Left hindlimb (tissue), 1 donor: ENCODE results near the gene HTR6.

Experiments used
- DNase-seq: peaks from one replicate; pipeline ENCODE4 v3.0.0-alpha.2; 2018

HTR6 gene

DNA sequence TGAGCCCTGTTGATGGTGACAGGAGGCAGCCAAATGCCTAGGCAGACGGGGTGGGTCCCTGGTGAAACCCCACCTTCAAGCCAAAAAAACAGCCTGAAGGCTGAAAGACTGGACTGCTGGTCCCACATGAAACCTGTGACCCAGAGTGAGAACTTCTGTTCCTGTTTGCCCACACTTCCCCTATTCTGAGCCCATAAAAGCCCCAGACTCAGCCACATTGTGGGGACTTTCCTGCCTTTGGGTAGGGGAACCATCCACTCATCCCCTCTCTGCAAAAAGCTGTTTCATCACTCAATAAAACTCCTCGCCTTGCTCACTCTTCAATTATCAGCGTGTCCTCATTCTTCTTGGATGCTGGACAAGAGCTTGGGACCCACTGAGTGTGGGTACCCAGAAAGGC lies 25.2 kb downstream of the HTR6 start:
- no peak for DNase-seq

DNA sequence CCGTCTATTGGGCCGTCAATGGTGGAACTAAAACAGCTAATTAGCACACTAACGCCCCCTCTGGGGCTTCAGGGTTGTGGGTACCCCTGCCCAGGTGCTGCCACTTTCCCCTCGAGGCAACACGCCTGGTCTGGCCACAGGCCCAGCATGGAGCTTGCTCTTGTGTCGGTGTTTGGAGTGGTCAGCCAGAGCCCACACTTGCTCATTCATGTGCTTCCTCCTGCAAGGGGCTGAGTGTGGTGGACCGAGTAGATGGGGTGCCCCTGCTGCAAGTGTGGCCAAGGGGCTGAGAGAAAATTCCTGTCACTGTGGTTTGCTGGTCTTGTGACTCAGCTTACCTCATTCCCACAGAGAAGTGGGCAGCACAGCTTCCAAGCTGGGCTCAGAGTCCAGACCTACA lies 25.7 kb downstream of the HTR6 start:
- no peak for DNase-seq

- no peak for DNase-seq
Observed at GRCh38 chr1:19694298-19694697, 29.6 kb downstream of the HTR6 start.

DNA sequence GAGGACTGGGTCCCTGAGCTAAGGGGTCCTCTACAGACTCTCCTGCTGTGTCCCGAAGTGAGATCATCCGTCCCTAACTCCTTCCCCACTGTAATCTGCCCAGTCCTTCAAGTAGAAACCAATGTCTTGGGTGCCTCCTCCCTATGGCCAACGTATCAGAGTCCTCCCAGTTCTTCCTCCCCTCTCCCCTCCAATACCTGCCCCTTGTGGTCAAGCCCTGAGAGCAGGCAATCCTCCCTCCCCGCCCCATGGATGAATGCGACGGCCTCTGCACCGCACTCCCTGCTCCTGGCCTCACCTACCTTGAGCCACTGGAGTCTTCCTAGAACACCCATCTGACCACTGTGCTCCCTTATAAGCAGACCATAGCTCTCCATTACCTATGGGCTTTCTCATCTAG lies 31.1 kb downstream of the HTR6 start:
- no peak for DNase-seq

DNA sequence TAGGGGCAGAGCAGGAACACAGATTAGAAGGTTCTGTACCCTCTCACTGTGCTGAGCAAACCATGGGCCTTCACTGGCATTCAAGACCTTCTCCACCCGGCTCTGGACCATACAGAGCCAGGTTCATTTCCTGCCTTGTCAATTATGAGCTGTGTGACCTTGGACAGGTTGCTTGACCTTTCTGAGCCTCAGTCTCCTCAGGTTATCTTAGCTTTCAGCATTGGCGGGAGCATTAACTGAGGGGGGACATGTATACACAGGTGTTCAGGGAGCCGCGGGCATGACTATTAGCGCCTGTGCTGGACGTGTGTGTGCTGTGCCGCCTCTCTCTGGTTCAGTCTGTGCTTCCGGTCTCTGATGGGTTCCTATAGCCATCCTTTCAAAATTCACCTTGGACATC lies 32.1 kb downstream of the HTR6 start:
- no peak for DNase-seq

- DNase-seq, result no peak
Observed at GRCh38 chr1:19698181-19698580, 33.5 kb downstream of the HTR6 start.

GRCh38 chr1:19700079-19700777 lies 35.6 kb downstream of the HTR6 start:
- no peak for DNase-seq

- DNase-seq, result no peak
Observed at GRCh38 chr1:19703280-19703679, 38.6 kb downstream of the HTR6 start.

DNA sequence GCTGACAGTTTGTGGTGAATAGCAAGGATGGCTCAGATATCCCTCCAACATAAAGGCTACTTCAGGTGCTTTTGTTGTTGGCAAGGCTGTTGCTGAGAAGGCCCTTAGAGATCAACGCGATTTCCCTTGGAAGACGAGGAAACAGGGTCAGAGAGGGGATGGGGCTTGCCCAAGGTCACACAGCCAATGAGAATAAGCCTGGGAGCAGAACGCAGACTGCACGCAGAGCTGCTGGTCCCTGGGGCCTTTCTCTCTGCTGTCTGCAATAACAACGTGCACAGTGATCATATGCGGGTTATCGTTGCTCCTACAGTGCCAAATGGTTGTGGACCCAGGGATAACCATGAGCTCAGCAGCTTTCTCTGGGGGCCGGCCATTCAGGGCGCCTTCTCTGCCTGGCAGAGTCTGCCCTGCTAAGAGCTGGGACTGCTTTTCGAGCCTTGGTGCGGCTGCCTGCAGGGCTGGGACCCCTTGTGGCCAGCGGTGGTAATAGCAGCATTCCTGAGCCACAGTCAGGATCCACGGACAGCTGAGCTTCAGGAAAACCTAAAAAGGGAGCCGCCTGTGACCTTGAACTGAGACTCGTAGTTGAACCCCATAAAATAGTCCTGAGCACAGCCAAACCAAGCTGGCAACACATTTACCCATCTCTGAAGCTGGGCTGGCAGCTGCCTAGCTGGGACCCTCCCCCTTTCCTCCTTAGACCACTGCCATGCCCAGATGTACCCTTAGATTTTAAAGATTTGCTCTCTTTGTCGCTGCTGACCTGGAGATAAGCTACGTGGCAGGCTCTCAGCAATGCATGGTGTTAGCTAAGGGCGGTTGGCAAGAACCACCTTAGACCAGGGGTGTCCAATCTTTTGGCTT lies 39.8 kb downstream of the HTR6 start:
- peak; percentile 79 for DNase-seq

DNA sequence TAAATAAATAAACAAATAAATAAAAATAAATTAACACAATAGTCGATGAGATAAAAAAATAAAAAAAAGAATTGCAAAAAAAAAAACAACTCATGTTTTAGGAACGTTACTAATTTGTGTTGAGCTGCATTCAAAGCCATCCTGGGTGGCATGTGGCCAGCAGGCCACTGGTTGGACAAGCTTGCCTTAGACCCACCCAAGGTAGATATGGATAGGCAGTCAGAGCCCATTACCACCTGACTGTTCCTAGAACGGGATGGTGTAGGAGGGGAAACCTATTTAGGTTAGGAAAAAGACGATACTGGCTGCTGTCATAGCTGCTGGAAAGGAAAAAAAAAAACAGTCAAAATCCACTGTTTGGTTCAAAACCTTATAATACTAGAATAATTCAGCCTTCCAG lies 40.8 kb downstream of the HTR6 start:
- DNase-seq, result no peak

DNA sequence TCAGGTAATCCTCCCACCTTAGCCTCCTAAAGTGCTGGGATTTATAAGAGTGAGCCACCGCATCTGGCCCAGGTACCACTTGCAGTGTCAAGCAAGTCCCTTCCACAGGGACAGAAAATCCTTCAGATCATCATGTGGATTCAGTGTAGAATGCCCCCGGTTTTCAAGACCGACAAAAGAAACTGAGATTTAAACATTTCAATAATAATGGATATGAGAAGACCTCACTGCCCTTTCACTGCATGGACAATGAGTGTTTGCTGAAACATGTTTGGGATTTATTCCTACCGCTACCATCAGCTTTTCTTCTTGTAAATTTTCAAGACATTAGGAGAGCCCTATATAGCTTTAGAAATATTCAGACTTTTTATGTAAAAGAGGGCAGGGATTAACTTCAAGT lies 41.5 kb downstream of the HTR6 start:
- no peak for DNase-seq

GRCh38 chr1:19708567-19709110 lies 44.0 kb downstream of the HTR6 start:
- no peak for DNase-seq

- no peak for DNase-seq
Observed at GRCh38 chr1:19709260-19709793, 44.7 kb downstream of the HTR6 start.

GRCh38 chr1:19710825-19711611 lies 46.3 kb downstream of the HTR6 start:
- DNase-seq, result no peak

GRCh38 chr1:19712928-19713327 lies 48.3 kb downstream of the HTR6 start:
- no peak for DNase-seq

GRCh38 chr1:19715334-19716203 lies 50.9 kb downstream of the HTR6 start:
- DNase-seq, result peak; percentile 80

DNA sequence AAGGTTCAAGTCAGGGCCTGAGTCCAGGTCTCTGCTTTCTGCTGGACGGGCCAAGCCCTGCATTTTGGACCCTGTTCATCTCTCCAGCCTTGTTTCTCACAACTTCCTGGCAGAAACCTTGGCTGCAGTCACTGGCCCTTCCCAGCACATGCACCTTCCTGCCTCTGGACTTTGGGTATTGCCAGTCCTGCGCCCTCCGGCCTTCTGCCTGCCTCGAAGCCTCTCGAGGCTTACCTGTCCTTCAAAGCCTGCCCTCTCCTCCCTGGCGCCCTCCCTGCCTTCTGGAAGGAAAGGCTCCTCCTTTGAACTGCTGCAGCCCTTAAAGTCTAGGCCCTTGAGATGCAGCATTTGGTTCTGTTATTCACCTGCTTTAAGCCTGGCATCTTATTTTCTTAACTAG lies 52.8 kb downstream of the HTR6 start:
- DNase-seq, result no peak

DNA sequence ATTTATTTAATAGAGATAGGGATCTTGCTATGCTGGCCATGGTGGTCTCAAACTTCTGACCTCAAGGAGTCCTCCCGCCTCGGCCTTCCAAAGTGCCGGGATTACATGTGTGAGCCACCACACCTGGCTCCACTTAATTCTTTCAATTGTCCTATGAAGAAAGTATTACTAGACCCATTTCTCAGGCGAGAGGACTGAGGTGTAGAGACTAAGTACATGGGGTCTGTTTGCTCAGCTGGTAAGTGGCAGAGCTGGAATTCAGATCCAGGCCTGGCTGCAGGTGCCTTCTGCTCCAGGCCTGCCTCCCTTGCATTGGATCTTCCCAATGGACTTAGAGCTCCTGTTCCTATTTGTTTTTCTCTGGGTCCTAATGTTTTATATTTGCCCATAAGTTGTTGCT lies 55.5 kb downstream of the HTR6 start:
- DNase-seq, result no peak

DNA sequence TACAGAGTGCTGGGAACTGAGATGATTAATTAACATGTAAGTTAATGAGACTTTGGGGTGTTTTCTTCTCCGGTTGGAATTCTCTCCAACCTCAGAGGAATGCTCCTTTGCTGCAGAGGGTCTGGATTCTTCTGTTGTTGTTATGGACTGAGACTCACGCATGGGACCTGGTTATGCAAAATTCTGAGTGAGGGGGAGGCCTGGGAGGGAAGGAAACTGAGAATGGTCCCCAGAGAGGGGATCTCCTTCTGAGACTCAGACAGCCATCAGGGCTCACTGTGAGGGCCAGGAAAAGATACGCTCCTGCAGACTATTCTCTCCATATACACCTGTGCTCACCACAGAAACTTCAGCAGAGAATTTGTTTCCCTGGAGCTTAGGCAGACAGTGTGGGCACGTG lies 56.3 kb downstream of the HTR6 start:
- no peak for DNase-seq

GRCh38 chr1:19723874-19724273 lies 59.2 kb downstream of the HTR6 start:
- no peak for DNase-seq

DNA sequence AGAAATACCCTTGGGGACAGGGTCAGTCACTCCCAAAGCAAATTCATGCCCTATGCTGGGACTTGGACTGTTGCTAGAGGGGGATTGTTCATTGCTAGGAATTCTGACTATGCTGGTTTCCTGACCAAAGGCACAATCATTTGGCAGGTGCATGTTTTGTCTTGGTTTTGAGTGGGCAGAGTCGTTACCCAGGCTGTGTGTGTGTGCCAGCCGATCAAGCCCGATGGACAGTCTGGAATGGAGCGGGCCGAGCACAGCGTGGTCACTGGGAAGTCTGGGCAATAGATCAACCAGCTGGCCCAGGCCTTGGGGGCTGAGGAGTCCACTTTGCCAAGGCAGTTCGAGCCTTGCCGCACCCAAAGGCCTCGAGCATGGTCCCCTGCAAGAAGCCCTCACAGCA lies 60.9 kb downstream of the HTR6 start:
- no peak for DNase-seq
